Measurements from ENCODE around the gene ENTHD1.

ENTHD1 gene

GRCh38 chr22:39893526-39893925 is at the start of gene ENTHD1:
ENTHD1 (minus strand) TSS chr22:39893760; CDS start chr22:39887748, 6,012 bp downstream.
- no peak for DNase-seq

- DNase-seq = no peak
Observed at GRCh38 chr22:39943337-39943736, 49.8 kb upstream of the ENTHD1 start.

- DNase-seq = no peak
Observed at GRCh38 chr22:39942439-39943230, 49.1 kb upstream of the ENTHD1 start.

GRCh38 chr22:39941601-39942000 is 48.0 kb upstream of the ENTHD1 start:
- DNase-seq = no peak

- no peak for DNase-seq
Observed at GRCh38 chr22:39940757-39941305, 47.3 kb upstream of the ENTHD1 start.

- DNase-seq = no peak
Observed at GRCh38 chr22:39939830-39940229, 46.3 kb upstream of the ENTHD1 start.

GRCh38 chr22:39938509-39939111 is 45.0 kb upstream of the ENTHD1 start:
- peak; percentile 57 to 66 for DNase-seq

- DNase-seq = no peak
Observed at GRCh38 chr22:39937906-39938305, 44.3 kb upstream of the ENTHD1 start.

GRCh38 chr22:39936523-39937145 is 43.1 kb upstream of the ENTHD1 start:
- no peak for DNase-seq

GRCh38 chr22:39935612-39936011 is 42.1 kb upstream of the ENTHD1 start:
- no peak for DNase-seq

- no peak for DNase-seq
Observed at GRCh38 chr22:39935116-39935515, 41.6 kb upstream of the ENTHD1 start.

- DNase-seq = no peak
Observed at GRCh38 chr22:39933741-39934140, 40.2 kb upstream of the ENTHD1 start.

- DNase-seq = peak; percentile 28 to 36
Observed at GRCh38 chr22:39932918-39933649, 39.5 kb upstream of the ENTHD1 start.

GRCh38 chr22:39932166-39932565 is 38.6 kb upstream of the ENTHD1 start:
- DNase-seq = no peak

GRCh38 chr22:39931251-39931650 is 37.7 kb upstream of the ENTHD1 start:
- DNase-seq = no peak

GRCh38 chr22:39928536-39929520 is 35.3 kb upstream of the ENTHD1 start:
- no peak for DNase-seq

- DNase-seq = no peak
Observed at GRCh38 chr22:39927544-39927943, 34.0 kb upstream of the ENTHD1 start.

- DNase-seq = no peak
Observed at GRCh38 chr22:39926753-39927152, 33.2 kb upstream of the ENTHD1 start.

GRCh38 chr22:39925909-39926679 is 32.5 kb upstream of the ENTHD1 start:
- no peak for DNase-seq

GRCh38 chr22:39925273-39925672 is 31.7 kb upstream of the ENTHD1 start:
- DNase-seq = no peak

- no peak for DNase-seq
Observed at GRCh38 chr22:39924286-39924685, 30.7 kb upstream of the ENTHD1 start.

All from activated CD4-positive, alpha-beta T cell treated with anti-CD3 and anti-CD28 coated beads, Interleukin-2, amount 50 U/mL, for 4 hours (primary cell).